Glomerular endothelial cell (primary cell): ENCODE results near the gene SWSAP1. TPM values are rescaled to one million over a fixed set of nuclear protein-coding genes. Genes with fewer than 3 reads are reported as not detected.
"Not testable (repeated sequence)": the region's sequence is repeated elsewhere in the genome, so short reads cannot be mapped to it uniquely, and the experiment has no call there.

ENCODE experiments used
- DNase-seq: peaks from one replicate; pipeline ENCODE4 v3.0.0-alpha.2; 2011; ENCODE audit warnings: low read depth, low spot score; ENCODE audit errors: extremely low read depth
- total RNA-seq: library from RNA; depleted of rRNA; stranded (reverse); fragments of >200 nt; gene quantifications from 2 replicates; pipeline ENCODE4 v1.2.3, GENCODE V29; 2015

Gene SWSAP1, protein sequence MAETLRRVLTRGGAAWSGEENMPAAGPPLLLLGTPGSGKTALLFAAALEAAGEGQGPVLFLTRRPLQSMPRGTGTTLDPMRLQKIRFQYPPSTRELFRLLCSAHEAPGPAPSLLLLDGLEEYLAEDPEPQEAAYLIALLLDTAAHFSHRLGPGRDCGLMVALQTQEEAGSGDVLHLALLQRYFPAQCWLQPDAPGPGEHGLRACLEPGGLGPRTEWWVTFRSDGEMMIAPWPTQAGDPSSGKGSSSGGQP
- 1.1 and 4.1 TPM in 2 replicates for total RNA-seq

DNA sequence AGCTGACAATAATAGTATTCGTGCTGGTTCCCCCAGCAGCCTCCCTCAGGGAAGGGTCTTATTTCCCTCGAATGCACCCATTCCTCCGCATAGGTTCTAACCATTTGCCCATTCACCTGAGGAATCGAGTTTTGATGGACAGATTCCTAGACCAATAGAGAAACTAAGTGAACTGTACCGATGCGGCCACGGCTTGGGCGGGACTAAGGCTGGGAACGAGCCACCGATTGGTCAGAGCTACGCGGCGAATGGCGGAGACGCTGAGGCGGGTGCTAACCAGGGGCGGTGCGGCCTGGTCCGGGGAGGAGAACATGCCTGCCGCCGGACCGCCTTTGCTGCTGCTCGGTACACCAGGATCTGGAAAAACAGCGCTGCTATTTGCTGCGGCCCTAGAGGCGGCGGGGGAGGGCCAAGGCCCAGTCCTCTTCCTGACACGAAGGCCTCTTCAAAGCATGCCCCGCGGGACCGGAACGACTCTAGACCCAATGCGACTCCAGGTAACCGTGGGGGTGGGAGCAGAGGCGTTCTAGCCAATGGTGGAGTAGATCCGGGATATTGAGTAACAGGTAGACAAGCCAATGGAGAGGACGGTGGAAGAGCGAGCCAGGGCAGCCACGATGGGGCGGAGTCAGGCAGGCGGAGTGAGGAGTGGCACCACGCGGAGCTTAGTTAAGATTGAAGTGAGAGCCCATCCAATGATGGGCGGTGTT is at the start of gene SWSAP1:
Gene SWSAP1 (plus strand): TSS at position 234 of the 710 bp plus-strand sequence. CDS start 15 bp downstream, at position 249.
- DNase-seq: peak; percentile 97

DNA sequence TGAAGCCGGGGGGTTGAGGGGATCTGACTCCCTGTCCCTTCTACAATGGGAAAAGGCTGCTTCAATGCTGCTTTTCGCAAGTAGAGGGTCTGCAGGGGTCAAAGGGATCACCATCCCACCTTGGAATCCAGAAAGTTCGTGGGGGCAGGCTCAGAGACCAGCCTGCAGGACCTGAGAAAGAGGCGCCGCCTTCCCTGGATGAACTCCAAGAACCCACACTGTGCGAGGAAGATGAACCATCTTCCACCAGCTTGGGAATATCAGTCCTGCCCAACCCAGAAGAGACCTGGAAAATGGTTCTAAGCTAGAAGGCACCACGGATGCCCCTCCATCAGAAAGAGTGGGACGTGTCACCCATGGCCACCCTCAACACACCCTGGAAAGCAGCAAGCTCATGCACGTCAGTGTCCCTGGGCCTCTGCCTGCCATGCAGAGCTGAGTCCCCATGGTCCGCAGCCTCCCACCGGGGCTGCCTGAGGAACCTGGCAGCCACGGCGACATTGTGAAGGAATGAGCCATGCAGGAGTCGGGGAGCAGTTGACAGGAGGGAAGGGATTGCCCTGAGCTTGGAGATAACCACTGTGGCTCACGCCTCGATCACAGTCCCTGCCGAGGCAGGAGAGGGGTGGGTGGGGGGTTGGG is 49.6 kb upstream of the SWSAP1 start:
- no peak for DNase-seq

DNA sequence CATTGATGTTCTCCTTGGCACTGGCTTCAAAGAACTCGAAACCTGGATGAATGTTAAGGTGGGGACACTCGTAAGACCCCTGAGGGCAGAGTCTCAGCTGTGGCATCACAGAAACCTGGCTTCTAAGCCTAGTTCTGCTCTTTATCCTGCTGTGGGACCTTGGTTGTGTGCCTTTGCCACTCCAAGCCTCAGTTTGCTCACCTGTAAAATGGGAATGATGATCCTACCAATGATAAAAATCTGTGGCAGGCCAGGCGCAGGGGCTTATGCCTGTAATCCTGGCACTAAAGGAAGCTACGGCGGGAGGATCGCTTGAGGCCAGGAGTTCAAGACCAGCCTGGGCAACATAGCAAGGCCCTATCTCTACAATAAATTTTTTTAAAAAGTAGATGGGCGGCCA is 48.9 kb upstream of the SWSAP1 start:
- DNase-seq: no peak

DNA sequence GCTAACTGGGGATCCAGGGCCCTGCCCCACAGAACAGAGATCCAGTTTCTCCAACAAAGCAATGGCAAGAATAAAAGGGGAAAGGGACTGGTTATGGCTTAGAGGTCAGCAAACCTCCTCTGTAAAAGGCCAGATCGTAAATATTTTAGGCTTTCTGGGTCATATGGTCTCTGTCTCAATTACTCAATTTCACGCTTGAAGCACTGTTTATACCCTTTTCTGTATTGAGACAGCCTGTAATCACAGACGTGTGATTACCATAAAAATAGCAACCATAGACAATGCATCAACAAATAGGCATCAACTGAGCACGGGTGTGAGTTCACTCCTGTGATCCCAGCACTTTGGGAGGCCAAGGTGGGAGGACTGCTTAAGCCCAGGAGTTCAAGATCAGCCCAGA is 44.3 kb upstream of the SWSAP1 start:
- no peak for DNase-seq

DNA sequence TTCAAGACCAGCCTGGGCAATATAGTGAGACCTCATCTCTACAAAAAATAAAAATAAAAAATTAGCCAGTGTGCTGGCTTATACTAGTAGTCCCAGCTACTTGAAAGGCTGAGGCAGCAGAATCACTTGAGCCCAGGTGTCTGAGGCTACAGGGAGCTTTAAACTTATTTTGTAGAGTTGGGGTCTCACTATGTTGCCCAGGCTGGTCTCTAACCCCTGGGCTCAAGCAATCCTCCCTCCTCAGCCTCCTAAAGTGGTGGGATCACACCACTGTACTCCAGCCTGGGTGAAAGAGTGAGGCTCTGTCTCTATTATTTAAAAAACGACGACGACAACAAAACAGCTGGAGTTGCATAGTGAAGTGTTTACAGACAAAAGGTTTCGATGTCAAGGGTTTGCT is 43.0 kb upstream of the SWSAP1 start:
- no peak for DNase-seq

DNA sequence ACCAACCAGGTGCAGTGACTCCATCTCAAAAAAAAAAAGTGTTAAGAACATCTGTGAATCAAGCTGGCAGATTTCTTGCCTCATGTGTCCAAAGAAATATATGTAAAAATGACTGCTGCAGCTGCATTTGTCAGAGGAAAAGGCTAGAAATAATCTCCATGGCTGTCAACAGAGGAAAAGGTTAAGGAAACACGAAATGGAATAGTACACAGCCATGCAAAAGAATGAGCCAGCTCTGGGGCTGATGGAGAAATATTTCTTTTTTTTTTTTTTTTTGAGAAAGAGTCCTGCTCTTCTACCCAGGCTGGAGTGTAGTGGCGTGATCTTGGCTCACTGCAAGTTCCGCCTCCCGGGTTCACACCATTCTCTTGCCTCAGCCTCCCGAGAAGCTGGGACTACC is 41.6 kb upstream of the SWSAP1 start:
- DNase-seq: no peak

DNA sequence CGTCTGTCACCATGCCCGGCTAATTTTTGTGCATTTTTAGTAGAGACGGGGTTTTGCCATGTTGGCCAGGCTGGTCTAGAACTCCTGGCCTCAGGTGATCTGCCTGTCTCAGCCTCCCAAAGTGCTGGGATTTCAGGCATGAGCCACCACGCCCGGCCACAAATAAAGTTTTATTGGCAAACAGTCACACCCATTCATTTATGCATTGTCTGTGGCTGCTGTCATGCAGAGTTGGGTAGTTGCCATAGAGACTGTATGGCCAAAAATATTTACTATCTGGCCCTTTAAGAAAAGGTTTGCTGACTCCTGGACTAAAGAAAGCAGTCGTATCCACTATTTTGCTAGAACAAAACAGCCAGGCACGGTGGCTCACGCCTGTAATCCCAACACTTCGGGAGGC is 40.6 kb upstream of the SWSAP1 start:
- not testable (repeated sequence) for DNase-seq

DNA sequence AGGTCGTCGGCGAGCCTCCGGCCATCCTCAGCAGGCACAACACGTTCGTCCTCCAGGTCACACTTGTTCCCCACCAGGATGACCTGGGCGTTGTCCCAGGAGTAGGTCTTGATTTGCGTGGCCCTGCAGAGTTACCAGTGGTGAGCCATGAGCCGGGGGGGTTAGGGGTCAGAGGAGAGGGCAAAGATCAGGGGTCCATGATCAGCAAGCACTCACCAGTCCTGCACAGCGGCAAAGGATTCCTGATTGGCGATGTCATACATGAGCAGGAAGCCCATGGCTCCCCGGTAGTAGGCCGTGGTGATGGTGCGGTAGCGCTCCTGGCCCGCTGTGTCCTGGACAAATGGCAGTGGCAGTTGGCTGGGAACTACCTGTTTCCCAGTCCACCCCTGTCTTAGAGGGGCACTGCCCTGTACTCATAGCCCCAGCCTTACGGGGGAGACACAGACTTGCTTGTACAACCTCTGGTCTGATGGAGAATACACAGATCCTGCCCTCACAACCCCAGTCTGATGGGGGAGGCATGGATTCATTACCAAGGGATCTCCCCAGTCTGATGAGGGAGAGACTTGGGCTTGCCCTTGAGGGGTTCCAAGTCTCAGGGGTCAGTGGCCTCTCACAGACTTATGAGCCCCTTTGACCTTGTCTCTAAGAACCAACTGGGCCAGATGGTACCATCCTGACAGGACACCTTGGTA is 38.9 kb upstream of the SWSAP1 start:
- no peak for DNase-seq

DNA sequence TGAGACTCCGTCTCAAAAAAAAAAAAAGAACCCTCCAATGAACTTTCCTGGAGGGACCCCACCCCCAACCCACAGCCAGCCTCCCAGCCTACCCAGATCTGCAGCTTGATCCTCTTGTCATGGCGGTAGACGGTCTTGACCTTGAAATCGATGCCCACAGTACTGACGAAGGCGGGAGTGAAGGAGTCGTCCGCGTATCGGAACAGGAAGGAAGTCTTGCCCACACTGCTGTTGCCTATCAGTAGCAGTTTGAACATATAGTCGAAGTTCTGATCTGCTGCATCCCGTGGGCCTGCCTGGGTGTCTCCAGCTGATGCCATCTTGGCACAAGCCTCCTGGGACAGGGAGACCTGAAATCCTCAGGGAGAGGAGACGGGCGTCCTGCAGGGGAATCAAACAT is 37.4 kb upstream of the SWSAP1 start:
- DNase-seq: no peak

DNA sequence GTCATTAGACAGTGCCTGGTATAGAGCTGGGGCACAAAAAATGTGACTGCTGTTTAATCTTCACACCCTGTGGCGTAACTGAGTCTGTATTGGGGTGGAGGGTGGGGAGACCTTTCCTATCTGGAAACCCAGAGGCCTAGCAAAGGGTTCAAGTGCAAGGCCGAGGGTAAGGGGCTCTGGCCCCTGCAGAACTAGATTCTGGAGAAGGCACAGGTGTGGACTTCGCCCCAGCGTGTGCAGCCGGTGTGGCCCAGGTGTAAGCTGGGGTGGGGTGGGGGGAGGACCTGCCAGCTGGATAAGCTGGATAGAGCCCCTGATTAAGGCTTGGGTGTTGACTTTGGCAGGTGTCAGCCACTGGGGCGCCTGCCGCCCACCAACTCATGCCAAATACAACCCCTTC is 36.3 kb upstream of the SWSAP1 start:
- no peak for DNase-seq

DNA sequence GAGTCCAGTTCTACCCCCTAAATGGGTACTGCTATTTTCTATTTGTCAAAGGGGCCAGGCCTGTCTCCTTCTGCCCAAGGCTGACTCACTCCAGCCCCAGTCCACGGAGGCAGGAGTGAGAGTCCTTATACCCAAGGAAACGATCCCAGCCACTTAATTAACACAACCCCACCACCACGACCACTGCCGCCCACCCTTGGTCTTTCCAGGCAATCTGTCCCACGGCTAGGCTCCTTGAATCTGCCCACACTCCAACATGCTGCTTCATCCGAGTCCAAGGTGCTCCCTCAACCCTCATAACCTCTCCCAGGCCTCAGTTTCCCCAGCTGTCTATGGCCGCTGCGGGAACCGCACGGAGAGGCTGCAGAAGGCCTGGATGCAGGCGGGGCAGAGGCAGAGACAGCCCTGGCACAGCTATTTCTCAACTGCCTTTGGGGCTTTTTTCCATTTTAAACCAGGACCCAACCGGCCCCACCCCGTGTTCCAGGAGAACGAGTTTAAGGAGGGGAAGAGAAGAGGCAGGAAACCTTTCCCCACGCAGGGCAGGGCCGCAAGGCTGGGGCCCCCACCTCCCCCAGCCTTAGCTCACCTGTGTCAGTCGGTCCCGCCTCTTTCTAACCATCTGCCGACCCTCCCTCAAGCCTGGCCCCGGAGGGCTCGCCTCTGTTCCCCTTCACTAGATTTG is 35.8 kb upstream of the SWSAP1 start:
- no peak for DNase-seq

DNA sequence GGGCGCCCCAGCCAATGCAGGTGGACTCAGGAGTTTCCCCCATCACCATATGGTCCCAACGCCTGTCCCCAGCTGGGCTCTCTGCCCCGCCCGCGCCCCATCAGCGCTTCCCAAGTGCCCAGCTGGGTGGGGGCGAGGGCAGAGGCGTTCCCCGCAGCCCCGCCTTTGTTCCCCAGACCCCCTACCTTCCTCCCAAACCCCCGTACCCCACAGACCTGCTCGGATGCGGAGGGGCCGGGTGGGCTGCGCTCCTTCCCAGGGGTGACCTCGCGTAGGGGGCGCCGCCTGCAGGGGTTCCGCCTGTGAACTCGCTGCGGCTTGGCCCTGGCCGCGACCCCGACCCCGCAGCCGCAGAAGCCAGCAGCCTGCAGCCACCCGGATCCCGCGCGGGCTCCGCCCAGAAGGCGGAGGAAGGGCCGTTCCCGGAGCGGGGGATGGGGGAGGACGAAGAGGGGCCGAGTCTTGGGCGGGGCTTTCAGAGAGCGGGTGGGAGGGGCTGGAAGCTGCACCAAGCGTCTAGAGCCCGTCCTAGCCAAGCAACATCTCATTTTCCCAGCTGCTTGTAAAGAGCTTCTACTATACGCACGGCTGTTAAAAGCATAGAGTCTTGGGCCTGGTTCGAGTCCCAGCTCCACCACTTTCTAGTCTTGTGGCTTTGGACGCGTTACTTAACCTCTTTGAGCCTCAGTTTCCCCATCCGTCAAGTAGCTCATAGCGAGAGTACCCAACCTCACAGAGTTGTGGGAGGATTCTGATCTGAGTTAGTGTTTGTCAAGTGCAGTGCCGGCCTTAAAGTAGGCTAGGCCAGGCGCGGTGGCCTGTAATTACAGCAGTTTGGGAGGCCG is 35.0 kb upstream of the SWSAP1 start, which contains the start of gene RAB3D:
Gene RAB3D (minus strand): TSS at position 404 of the 845 bp plus-strand sequence. CDS start 2,258 bp downstream, outside the sequence.
- peak; percentile 18 for DNase-seq

DNA sequence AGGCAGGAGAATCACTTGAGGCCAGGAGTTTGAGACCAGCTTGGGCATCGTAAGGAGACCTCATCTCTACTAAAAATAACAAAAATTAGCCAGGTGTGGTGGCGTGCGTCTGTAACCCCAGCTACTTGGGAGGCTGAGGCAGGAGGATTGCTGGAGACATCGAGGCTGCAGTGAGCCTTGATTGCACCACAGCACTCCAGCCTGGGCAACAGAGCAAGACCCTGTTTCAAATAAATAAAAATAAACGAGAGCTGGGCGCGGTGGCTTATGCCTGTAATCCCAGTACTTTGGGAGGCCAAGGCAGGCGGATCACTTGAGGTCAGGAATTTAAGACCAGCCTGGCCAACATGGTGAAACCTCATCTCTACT is 34.4 kb upstream of the SWSAP1 start:
- not testable (repeated sequence) for DNase-seq

DNA sequence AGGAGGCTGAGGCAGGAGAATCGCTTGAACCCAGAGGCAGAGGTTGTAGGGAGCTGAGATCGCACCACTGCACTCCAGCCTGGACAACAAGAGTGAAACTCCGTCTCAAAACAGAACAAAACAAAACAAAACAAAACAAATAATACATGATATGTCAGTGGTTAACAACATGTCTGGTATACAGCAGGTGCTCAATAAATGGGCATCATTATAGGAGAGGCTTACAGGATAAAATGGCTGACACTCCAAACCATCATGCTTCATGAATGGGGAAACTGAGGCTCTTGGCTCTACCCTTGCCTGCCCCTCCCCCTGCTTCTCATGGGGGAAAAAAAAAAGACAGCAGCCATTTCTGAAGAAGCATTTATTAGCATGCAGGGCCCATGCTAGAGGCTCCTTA is 32.0 kb upstream of the SWSAP1 start:
- DNase-seq: no peak

DNA sequence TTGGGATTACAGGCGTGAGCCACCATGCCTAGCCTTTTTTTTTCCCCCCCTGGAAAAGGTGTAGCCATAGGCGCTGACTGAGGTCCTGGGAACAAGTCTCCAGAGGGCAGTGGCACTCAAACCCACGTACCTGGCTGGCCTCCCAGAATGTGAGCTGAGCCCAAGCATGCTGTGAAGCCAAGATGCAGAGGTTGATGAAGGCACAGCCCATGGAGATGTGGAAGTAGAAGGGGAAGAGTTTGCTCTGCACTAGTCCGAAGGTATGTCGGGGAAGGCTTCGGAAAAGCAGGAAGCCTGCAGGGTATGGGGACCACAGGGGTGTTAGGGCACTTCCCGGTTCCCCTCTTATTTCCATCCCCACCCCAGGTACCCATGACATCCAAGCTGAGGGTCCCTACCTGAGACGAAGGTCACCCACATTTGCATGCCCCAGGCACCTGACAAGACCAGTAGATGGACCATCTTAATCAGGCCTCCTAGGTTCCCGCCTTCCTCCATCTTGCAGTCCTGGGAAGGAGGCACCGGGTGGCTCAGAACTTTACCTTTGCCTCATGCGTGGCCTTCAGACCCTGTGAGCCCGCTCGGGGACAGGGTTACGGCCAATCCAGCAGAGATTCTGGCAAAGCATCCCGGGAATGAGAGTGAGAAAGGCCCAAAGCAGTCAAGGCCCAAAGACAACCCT is 29.2 kb upstream of the SWSAP1 start:
- DNase-seq: no peak

DNA sequence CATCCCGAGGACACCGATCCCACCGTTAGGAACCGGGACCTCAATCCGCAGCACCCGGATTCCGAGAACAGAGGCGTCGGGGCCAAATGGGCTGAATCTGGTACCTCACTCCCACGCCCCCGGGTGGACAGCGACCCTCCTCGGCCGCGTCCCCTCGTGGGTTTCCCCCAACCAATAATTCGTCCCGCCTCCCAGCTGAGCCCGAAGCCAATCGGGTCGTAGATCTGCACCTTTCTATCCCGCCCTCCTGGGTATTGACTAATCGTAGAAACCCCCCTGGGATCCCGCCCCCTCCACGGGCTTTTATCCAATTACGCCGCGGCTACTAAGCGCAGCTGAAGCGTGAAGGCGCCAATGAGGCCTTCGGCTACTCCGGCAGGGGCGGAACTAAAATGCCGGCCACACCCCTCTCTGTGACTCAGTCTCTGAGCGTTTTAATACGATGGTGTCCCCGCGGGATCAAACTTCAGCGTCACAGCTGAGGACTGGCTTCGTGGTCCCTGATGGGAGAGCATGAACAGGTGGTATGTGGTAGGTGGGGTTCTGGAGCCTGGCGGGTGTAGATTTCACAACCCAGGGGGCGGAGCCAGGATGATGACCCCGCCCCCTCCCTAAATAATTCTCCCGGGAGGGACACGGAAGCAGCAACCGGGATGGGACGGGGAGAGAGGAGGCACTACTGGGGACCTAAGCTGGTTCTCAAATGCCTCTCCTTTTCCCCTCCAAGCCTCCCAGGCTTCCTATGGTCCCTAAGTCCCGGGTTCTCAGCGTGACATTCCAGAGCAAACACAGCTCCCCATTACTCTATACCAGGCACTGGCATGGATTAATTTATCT is 28.1 kb upstream of the SWSAP1 start, which contains the start of the genes CCDC159 and TMEM205:
Gene CCDC159 (plus strand): TSS at position 416 of the 837 bp plus-strand sequence. CDS start 88 bp downstream, at position 504.
Gene TMEM205 (minus strand): TSS at position 165 of the 837 bp plus-strand sequence. CDS start 649 bp downstream, outside the sequence.
- peak; percentile 93 for DNase-seq

DNA sequence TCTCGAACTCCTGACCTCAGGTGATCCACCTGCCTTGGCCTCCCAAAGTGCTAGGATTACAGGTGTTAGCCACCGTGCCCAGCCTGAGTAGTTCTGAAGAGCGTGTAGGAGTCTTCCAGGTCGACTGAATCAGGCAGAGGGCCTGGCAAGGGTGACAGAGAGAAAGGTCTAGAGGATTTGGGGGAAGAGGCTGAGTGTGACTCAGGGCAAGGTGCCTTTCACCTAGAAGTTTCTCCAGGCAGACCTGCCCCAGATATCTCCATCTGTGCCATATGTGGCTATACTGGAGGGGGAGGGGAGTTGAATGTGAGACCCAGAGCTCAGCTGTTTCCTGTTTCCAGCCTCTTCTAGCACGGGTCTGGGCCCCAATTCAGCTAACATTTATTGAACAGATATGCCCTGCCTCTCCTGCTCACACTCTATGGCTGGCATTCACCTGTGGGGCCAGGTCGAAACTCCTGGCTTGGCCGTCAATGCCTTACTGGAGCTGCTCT is 26.9 kb upstream of the SWSAP1 start:
- DNase-seq: no peak

DNA sequence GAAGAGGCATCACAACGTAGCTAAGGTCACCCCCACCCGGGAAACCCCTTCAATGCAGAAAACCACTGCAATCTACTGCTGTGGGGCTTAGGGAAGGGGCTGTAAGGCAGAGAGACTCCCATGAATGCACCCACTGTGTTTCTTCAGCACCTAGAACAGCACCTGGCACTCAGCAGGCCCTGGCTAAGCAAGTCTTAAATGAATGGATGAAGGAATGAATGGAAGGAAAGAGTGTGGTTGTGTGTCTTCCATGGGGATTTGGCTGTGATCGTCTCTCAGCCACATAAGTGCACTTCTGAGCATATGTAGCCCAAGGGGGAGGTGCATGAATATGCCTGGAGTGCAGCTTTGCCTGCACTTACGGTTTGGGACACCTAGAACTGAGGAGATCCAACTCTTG is 25.3 kb upstream of the SWSAP1 start:
- DNase-seq: no peak
